Mesenchymal stem cell (in vitro differentiated cells and primary cell): ENCODE results near the gene AVEN.

ENCODE experiments used
- DNase-seq: peaks from one replicate; pipeline ENCODE4 v3.0.0-alpha.2; 2013
- H2AFZ ChIP-seq: one replicate; pipeline ENCODE4 v1.6.1; 2013; ENCODE audit warnings: low read depth, mild to moderate bottlenecking, control low read depth, inconsistent platforms, low read length, moderate library complexity
- H2AK5ac ChIP-seq: 2 replicates; pipeline ENCODE4 v1.6.1; 2013; ENCODE audit warnings: low read length, moderate library complexity, mild to moderate bottlenecking, inconsistent platforms; ENCODE audit not compliant: severe bottlenecking
- H2BK120ac ChIP-seq: one replicate; pipeline ENCODE4 v1.6.1; 2013; ENCODE audit warnings: low read depth, mild to moderate bottlenecking, inconsistent platforms, low read length, moderate library complexity
- H2BK12ac ChIP-seq, 2 experiments: one replicate each; pipeline ENCODE4 v1.6.1; 2013; ENCODE audit warnings: inconsistent platforms in 2 of 2, low read length in 2 of 2, mild to moderate bottlenecking in 2 of 2, moderate library complexity in 2 of 2, control low read depth in 1 of 2
- H2BK15ac ChIP-seq: one replicate; pipeline ENCODE4 v1.6.1; 2013; ENCODE audit warnings: mild to moderate bottlenecking, low read depth, inconsistent platforms; ENCODE audit not compliant: poor library complexity, severe bottlenecking
- H2BK5ac ChIP-seq: 2 replicates; pipeline ENCODE4 v1.6.1; 2013; ENCODE audit warnings: low read depth, mild to moderate bottlenecking, low read length, control low read depth, inconsistent platforms; ENCODE audit not compliant: poor library complexity, severe bottlenecking
- H3K14ac ChIP-seq, 2 experiments: one replicate each; pipeline ENCODE4 v1.6.1; 2013; ENCODE audit warnings: inconsistent platforms in 2 of 2, low read length in 2 of 2, control low read depth in 1 of 2, mild to moderate bottlenecking in 1 of 2, moderate library complexity in 1 of 2
- H3K18ac ChIP-seq, 2 experiments: one replicate each; pipeline ENCODE4 v1.6.1; 2013; ENCODE audit warnings: inconsistent platforms in 2 of 2, low read length in 2 of 2, control low read depth in 1 of 2, low read depth in 1 of 2, mild to moderate bottlenecking in 1 of 2
- H3K23ac ChIP-seq, 2 experiments: one replicate each; pipeline ENCODE4 v1.6.1; 2013; ENCODE audit warnings: inconsistent platforms in 2 of 2, low read length in 2 of 2, mild to moderate bottlenecking in 2 of 2, moderate library complexity in 2 of 2, control low read depth in 1 of 2
- H3K27ac ChIP-seq: 2 replicates; pipeline ENCODE4 v1.5.1; 2013; ENCODE audit warnings: mild to moderate bottlenecking, moderate library complexity, low read length, control low read depth, inconsistent platforms; ENCODE audit not compliant: poor library complexity, severe bottlenecking
- H3K27me3 ChIP-seq, 2 experiments: 2 replicates each; pipeline versions ENCODE4 v1.6.1 to v1.7.0; 2013; ENCODE audit warnings: low read length in 2 of 2, mild to moderate bottlenecking in 2 of 2, moderate library complexity in 2 of 2, control low read depth in 1 of 2, inconsistent platforms in 1 of 2; ENCODE audit not compliant: control insufficient read depth in 1 of 2, insufficient read depth in 1 of 2
- H3K36me3 ChIP-seq, 2 experiments: 2 replicates each; pipeline versions ENCODE4 v1.6.1 to v1.7.0; 2013; ENCODE audit warnings: low read length in 2 of 2, control low read depth in 1 of 2, inconsistent platforms in 1 of 2, low read depth in 1 of 2, mild to moderate bottlenecking in 1 of 2; ENCODE audit not compliant: insufficient read depth in 2 of 2, control insufficient read depth in 1 of 2
- H3K4ac ChIP-seq, 2 experiments: one replicate each; pipeline ENCODE4 v1.6.1; 2013; ENCODE audit warnings: inconsistent platforms in 2 of 2, low read length in 2 of 2, mild to moderate bottlenecking in 2 of 2, moderate library complexity in 2 of 2, control low read depth in 1 of 2, low read depth in 1 of 2
- H3K4me1 ChIP-seq: 2 replicates; pipeline ENCODE4 v1.6.1; 2013; ENCODE audit warnings: low read depth, low read length, control low read depth; ENCODE audit not compliant: control insufficient read depth, insufficient read depth
- H3K4me2 ChIP-seq: 2 replicates; pipeline ENCODE4 v1.6.1; 2013; ENCODE audit warnings: low read length, mild to moderate bottlenecking, inconsistent platforms; ENCODE audit not compliant: poor library complexity, severe bottlenecking
- H3K4me3 ChIP-seq, 2 experiments: 2 replicates each; pipeline versions ENCODE4 v1.5.1 to v1.7.0; 2013; ENCODE audit warnings: low read length in 2 of 2, mild to moderate bottlenecking in 2 of 2, control low read depth in 1 of 2, low read depth in 1 of 2; ENCODE audit not compliant: insufficient read depth in 1 of 2
- H3K79me1 ChIP-seq: replicated peaks from 2 replicates; pipeline ENCODE4 v1.6.1; 2013; ENCODE audit warnings: mild to moderate bottlenecking, control low read depth, low read length, inconsistent platforms; ENCODE audit not compliant: poor library complexity, severe bottlenecking
- H3K9ac ChIP-seq: 2 replicates; pipeline ENCODE4 v1.7.0; 2013; ENCODE audit warnings: mild to moderate bottlenecking, low read length, moderate library complexity
- H3K9me3 ChIP-seq: 2 replicates; pipeline ENCODE4 v1.7.0; 2013; ENCODE audit warnings: mild to moderate bottlenecking, low read length; ENCODE audit not compliant: control insufficient read depth
- H4K8ac ChIP-seq: one replicate; pipeline ENCODE4 v1.6.1; 2013; ENCODE audit warnings: inconsistent platforms, mild to moderate bottlenecking, low read length, moderate library complexity
- H4K91ac ChIP-seq: one replicate; pipeline ENCODE4 v1.6.1; 2013; ENCODE audit warnings: mild to moderate bottlenecking, low read length, inconsistent platforms
- WGBS: methylation state at CpG from one replicate; pipeline ENCODE4 v1.1.7; 2013; ENCODE audit warnings: mixed read lengths; 5-methylcytosine and 5-hydroxymethylcytosine counted together

The AVEN gene

DNA sequence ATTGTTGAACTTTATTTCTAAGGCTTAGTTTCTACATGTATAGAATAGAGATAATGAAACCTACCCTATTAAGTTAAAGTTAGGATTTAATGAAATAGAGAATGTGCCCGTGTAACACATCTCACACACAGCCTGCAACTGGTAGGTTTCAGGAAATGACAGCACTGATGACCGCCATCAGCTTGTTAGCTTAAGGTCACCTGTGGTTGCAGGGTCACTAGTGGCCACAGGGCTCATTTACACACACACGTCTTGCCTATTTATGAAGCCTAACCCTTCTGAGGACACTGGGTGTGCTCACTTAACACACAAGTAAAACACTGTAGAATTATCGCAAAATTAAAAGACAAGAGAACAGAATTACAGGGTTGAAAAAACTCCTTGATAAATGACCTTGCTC lies 50.6 kb downstream of the AVEN start:
- no peak overlapping the region for H3K4me3 ChIP-seq
- H3K9ac ChIP-seq = no peak overlapping the region
- no peak overlapping the region for H3K4ac ChIP-seq
- peaks cover 9% of the 10 kb centered on the region for H3K4me1 ChIP-seq
- no peak overlapping the region for H4K91ac ChIP-seq
- no peak overlapping the region for H3K14ac ChIP-seq
- peak overlapping the region in 1 of 2 experiments; percentile 49 for H2BK12ac ChIP-seq
- peak; percentile 55 for DNase-seq
- no peak overlapping the region for H4K8ac ChIP-seq
- no peak overlapping the region for H3K27ac ChIP-seq
- no peak overlapping the region for H2BK5ac ChIP-seq
- H3K36me3 ChIP-seq = no peaks in the 10 kb centered on the region
- H2BK120ac ChIP-seq = no peak overlapping the region
- no peak overlapping the region for H2AFZ ChIP-seq
- H3K4me2 ChIP-seq = no peak overlapping the region
- H3K79me1 ChIP-seq = peaks cover 16% of the 10 kb centered on the region
- no peak overlapping the region for H3K18ac ChIP-seq
- no peaks in the 10 kb centered on the region for H3K27me3 ChIP-seq
- WGBS = 48% methylated on average over 4 of the region's 4 CpGs
- no peak overlapping the region for H2AK5ac ChIP-seq
- no peaks in the 10 kb centered on the region for H3K9me3 ChIP-seq
- no peak overlapping the region for H2BK15ac ChIP-seq
- H3K23ac ChIP-seq = no peak overlapping the region

DNA sequence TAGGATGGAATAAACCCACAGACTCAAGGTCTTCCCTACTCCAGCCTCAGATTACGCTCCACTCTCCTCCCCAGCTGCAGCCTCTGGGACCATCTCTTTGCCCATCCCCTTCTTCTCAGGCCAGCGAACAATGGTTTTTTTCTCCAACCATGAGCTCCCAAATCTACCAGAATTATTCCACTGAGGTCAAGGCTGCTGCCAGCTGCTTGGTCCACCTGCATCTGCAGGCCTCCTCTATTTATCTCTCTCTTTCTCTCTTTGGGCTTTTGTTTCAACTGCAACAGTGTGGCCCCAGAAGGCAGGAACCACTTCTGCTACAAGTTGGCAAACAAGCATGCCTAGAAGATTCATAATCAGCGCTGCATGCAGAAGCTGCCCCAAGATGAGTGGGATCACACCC lies 51.6 kb downstream of the AVEN start:
- H3K4me2 ChIP-seq = no peak overlapping the region
- no peaks in the 10 kb centered on the region for H3K36me3 ChIP-seq
- no peak overlapping the region for H4K8ac ChIP-seq
- H3K4me3 ChIP-seq = no peak overlapping the region
- DNase-seq = no peak
- H3K4ac ChIP-seq = no peak overlapping the region
- H3K9me3 ChIP-seq = no peaks in the 10 kb centered on the region
- H3K27ac ChIP-seq = no peak overlapping the region
- H3K27me3 ChIP-seq = no peaks in the 10 kb centered on the region
- H2BK15ac ChIP-seq = no peak overlapping the region
- no peak overlapping the region for H2BK120ac ChIP-seq
- H2BK5ac ChIP-seq = no peak overlapping the region
- H4K91ac ChIP-seq = no peak overlapping the region
- H3K18ac ChIP-seq = no peak overlapping the region
- 98% methylated on average over 3 of the region's 3 CpGs for WGBS
- peaks cover 9% of the 10 kb centered on the region for H3K4me1 ChIP-seq
- H3K79me1 ChIP-seq = peaks cover 17% of the 10 kb centered on the region
- no peak overlapping the region for H2AFZ ChIP-seq
- H2AK5ac ChIP-seq = peak overlapping the region; percentile 79
- no peak overlapping the region for H3K14ac ChIP-seq
- H3K9ac ChIP-seq = no peak overlapping the region
- no peak overlapping the region for H3K23ac ChIP-seq
- H2BK12ac ChIP-seq = no peak overlapping the region

DNA sequence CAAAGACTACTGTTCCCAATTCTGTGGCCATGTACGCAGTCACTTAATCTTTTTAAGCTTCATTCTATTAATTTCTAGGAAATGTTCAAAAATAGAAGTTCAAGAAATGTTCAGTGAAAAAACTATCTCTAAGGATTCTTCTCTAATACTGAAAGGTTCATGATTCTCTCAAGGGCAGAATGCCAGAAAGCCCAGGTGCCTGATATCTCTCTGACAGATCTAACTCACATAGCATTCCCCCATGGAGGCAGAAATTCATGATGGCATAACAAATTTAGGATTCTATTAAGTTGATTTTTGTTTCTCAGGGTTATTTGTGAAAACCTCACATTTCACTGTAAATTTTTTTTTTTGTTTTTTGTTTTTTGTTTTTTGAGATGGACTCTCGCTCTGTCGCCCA lies 53.3 kb downstream of the AVEN start:
- no peak for DNase-seq
- Histone ChIP-seq H2BK12ac (no peak overlapping the region), H3K23ac (no peak overlapping the region), H3K9ac (no peak overlapping the region), H3K36me3 (no peaks in the 10 kb centered on the region), H3K27me3 (no peaks in the 10 kb centered on the region), H3K4me1 (peaks cover 9% of the 10 kb centered on the region), H3K4me2 (no peak overlapping the region), H3K18ac (no peak overlapping the region), H2AK5ac (no peak overlapping the region), H2BK15ac (no peak overlapping the region), H4K91ac (no peak overlapping the region), H3K79me1 (peaks cover 17% of the 10 kb centered on the region), H2AFZ (no peak overlapping the region), H2BK5ac (no peak overlapping the region), H3K9me3 (no peaks in the 10 kb centered on the region), H3K27ac (peak overlapping the region; percentile 95), H3K4me3 (no peak overlapping the region), H3K14ac (no peak overlapping the region), H3K4ac (no peak overlapping the region), H2BK120ac (no peak overlapping the region), H4K8ac (no peak overlapping the region)
- no CpG with 5 or more reads among the region's 3 CpGs for WGBS

DNA sequence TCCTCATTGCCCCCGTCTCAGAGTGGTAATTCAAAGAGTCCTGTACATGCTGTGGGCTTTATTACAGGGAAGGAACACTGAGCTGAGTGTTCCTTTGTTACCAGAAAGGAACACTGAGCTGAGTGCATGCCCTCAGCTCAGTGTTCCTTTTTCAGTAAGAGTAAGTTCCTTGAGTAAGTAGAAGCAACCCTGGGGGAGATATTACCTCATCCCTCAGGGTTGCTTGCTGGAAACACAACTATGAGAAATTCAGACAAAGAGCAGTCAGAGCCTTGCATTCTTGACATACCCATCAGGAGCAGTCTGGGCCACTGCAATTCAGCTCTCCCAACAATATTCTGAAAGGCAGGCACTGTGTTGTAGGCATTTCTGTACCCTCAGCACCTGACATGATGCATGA lies 53.7 kb downstream of the AVEN start:
- peak overlapping the region; percentile 95 for H3K27ac ChIP-seq
- H2BK5ac ChIP-seq = peak overlapping the region; percentile 90
- H2AFZ ChIP-seq = no peak overlapping the region
- no peak overlapping the region for H4K91ac ChIP-seq
- H3K23ac ChIP-seq = no peak overlapping the region
- no peak overlapping the region for H2BK120ac ChIP-seq
- peak; percentile 74 for DNase-seq
- no peak overlapping the region for H2BK15ac ChIP-seq
- H3K36me3 ChIP-seq = no peaks in the 10 kb centered on the region
- H3K27me3 ChIP-seq = no peaks in the 10 kb centered on the region
- H3K9me3 ChIP-seq = no peaks in the 10 kb centered on the region
- H3K4me2 ChIP-seq = no peak overlapping the region
- no peak overlapping the region for H2BK12ac ChIP-seq
- WGBS = 79% methylated on average over 1 of the region's 1 CpG
- H3K4ac ChIP-seq = no peak overlapping the region
- peak overlapping the region; percentile 100 for H2AK5ac ChIP-seq
- H3K18ac ChIP-seq = no peak overlapping the region
- H4K8ac ChIP-seq = no peak overlapping the region
- H3K79me1 ChIP-seq = peaks cover 21% of the 10 kb centered on the region
- H3K14ac ChIP-seq = peak overlapping the region in 1 of 2 experiments; percentile 42
- no peak overlapping the region for H3K9ac ChIP-seq
- H3K4me3 ChIP-seq = no peak overlapping the region
- H3K4me1 ChIP-seq = peaks cover 9% of the 10 kb centered on the region
